ENCODE measurements around the gene DPH3.

DPH3 gene

GRCh38 chr3:16255726-16256125 is 9.0 kb downstream of the DPH3 start:
- DNase-seq (ENCODE audit: low spot score): no peak
- Histone ChIP-seq H3K4me3 (no peak overlapping the region), H3K27ac (no peak overlapping the region)
- TF ChIP-seq CTCF (IDR thresholded peaks at IDR 0.05): no peak

- Histone ChIP-seq H3K4me3 (no peak overlapping the region), H3K27ac (no peak overlapping the region)
- TF ChIP-seq CTCF (IDR thresholded peaks at IDR 0.05): no peak
- no peak for DNase-seq (ENCODE audit: low spot score)
Observed at GRCh38 chr3:16255326-16255725, 9.4 kb downstream of the DPH3 start.

- DNase-seq (ENCODE audit: low spot score): no peak
- TF ChIP-seq CTCF (IDR thresholded peaks at IDR 0.05): no peak
- H3K4me3 ChIP-seq: no peak overlapping the region
- H3K27ac ChIP-seq: no peak overlapping the region
Observed at GRCh38 chr3:16254916-16255315, 9.8 kb downstream of the DPH3 start.

GRCh38 chr3:16253601-16254000 is 11.1 kb downstream of the DPH3 start:
- DNase-seq (ENCODE audit: low spot score): no peak

GRCh38 chr3:16252988-16253387 is 11.8 kb downstream of the DPH3 start:
- no peak overlapping the region for H3K4me3 ChIP-seq
- DNase-seq (ENCODE audit: low spot score): no peak
- no peak for TF ChIP-seq CTCF (IDR thresholded peaks at IDR 0.05)
- peak overlapping the region in 1 of 2 donors; percentile 73 for H3K27ac ChIP-seq

More at GRCh38 chr3:16253601-16254000, 11.1 kb downstream of the DPH3 start:
- TF ChIP-seq CTCF (IDR thresholded peaks at IDR 0.05): no peak
- peak overlapping the region in 1 of 2 donors; percentile 73 for H3K27ac ChIP-seq
- H3K4me3 ChIP-seq: no peak overlapping the region

- no peak overlapping the region for H3K27ac ChIP-seq
- no peak overlapping the region for H3K4me3 ChIP-seq
- no peak for TF ChIP-seq CTCF (IDR thresholded peaks at IDR 0.05)
- no peak for DNase-seq (ENCODE audit: low spot score)
Observed at GRCh38 chr3:16252243-16252978, 12.3 kb downstream of the DPH3 start.

Data from coronary artery (tissue), 2 donors.